NCI-H1436 treated with DMSO at 0.1 percent for 48 hours (cell line): ENCODE data around the gene GTF2F2.

Experiments used
- DNase-seq: peaks from one replicate; lab custom pipeline; 2025; lab: John Stamatoyannopoulos, UW

Gene GTF2F2

DNA sequence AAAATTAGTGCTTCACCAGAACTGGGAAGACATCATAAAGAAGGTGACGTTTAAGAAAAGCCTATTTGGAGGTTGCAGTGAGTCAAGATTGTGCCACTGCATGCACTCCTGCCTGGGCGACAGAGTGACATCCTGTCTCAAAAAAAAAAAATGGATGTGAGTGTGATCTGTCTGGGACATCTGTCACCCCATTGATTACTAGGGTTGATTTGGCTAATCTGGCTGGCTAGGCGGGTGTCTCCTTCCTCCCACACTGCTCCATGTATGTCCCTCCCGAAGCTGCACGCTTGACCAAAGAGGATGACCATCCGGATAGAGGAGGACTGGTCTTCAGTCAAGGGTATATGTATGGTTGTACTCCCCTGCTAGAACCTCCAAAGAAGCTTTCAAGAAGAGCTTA is 2.6 kb downstream of the GTF2F2 start:
- no peak for DNase-seq

DNA sequence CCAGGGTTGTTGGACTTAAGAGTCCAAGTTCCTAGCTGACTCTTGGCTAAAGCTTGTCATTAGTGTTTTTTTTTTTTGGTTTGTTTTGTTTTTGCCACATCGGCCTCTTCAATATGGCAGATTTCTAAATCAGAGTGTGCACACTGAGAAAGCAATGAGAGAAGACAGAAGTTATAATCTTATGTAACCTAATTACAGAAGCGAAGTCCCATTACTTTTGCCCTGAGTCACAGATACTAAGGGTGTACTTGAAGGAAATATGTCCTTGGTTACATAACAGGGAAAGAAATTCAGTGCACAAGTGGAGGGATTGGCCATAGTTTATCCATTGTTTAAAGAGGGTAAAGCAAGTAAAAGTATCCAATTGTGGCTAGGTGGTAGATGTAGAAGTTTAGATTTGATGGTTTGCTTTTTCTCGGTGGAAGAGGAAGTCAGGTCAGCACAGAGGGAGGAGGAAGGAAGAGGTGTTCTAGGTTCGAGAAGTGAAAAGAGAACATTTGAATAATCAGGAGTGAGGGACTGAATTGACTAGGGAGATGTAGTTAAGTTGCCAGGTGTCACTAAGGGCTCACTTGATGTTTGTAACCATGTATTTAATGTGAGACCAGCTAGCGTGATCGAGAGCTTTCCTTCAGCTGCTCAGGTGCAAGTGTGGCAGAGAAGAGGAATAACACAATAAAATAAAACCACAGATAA is 12.2 kb downstream of the GTF2F2 start:
- DNase-seq, result no peak

- DNase-seq, result no peak
These were observed 13.2 kb downstream of the GTF2F2 start for GRCh38 chr13:45133396-45134118.

DNA sequence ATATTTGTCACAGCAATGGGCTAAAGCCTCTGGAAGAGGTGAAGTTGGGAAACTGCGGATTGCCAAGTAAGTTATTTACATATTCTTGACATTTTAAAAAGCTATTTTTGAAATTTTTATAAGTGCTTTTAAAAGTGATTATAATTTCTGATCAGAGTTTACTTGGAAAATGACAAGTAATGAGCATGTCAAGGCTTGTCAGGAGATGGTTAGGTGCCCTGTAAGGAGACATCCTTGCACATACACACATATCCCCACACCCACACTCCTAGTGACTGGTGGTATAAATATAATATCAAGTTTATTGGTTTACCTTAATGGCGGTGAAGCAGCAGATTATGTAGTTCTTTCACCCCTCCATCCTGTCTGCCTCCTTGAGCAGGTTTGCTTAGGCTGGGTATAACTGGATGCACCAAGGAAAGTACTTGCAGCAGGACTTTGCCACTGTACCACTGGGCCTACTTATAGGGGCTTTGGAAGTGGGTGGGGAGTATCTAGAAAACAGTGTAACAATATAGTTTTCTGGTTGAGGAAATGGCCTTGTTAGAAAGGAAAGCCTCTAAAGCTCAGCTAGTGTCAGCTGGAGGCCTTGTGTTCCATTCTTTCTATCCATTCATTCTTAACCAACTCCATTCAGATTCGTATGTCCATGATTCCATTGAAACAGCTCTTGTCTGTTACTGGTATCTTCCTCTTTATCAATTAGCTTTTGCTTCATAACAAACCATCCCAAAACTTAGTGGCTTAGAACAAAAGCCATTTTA is 16.6 kb downstream of the GTF2F2 start:
- no peak for DNase-seq

DNA sequence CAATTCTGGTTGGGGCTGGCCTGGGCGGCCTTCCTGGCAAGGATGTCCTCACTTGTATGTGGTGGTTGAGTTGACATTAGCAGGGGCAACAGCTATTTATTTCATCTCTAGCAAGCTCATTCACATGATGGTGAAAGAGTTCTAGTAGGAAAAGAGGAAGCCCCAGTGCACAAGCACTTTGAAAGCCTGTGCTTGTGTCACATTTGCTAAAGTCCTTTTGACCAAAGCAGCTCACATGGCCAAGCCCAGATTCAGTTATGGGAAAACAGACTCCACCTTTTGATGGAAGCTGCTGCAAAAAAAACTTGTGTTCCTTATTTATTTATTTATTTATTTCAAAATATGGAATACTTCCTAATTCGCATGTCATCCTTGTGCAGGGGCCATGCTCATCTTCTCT is 17.2 kb downstream of the GTF2F2 start:
- DNase-seq, result no peak

DNA sequence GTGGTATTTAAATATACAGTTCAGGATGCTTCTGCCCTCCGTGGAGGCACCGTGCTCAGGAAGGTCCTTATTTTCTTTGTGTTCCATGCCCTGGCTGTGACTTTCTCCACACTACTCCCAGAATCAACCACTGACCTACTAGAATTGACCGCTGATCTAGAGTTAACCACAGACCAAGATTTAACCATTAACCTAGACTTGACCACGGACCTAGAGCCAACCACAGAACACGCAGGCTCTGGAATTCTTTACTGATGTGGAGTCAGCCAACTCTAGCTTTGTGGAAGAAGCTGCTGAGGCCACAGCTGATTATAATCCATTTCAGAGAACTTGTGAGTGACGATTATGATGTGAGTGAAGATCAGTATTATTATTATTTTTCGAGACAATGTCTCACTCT is 18.0 kb downstream of the GTF2F2 start:
- DNase-seq, result no peak

GRCh38 chr13:45141369-45141768 is 21.1 kb downstream of the GTF2F2 start:
- DNase-seq, result no peak

GRCh38 chr13:45142440-45143345 is 22.4 kb downstream of the GTF2F2 start:
- no peak for DNase-seq

DNA sequence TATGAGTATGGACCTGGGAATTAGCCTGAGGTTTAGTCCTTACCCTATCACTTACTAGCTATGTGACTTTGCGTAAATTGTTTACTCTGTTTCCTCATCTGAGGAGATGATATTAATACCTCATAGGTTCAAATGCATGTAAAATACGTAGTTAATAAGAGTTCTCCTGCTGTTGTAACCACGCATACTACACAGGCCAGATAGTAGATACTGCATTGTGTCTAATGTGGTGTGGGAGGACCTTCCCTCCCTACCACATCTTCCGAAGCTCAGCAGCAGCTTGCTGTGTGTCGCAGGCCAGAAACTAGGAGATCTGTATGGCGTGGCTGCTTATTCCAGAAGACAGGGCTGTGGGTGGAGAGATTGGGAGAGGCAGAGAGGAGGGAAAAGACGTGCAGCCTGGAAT is 23.0 kb downstream of the GTF2F2 start:
- no peak for DNase-seq

- DNase-seq, result no peak
These were observed 29.7 kb downstream of the GTF2F2 start for GRCh38 chr13:45149964-45150363.

DNA sequence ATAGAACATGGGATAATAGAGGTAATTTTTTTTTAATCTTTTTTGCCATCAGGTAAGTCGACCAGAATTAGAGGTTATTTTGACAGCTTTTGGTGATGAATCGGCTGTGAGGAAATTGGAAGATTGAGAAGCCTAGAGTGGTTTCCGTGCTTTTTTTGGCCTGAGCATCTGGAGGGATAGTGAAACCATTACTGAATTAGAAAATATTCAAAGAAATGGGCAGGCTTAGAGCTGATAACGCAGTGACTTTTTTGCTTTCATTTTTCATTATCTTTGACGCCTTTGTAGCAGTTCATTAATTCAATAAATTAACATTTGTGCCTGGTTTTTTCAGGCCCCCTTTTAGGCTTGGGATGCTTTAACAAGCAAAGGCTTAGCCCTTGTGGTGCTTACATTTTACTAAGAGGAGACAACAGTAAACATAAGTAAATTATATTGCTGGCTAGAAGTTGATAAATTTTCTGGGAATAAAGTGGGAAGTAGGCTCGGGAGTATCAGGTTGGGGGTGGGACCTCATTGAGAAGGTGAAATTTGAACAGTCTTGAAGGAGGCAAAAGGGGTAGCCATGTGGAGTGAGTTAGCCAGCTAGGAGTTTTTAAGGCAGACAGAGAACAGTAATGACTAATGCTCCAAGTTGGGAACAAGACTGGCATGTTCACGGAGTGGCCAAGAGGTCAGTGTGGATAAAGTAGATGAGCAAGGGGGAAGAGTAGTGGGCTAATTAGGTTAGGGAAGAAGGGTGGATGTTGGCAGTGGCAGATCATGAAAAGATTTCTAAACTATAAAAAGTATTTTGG is 36.5 kb downstream of the GTF2F2 start:
- DNase-seq, result no peak

DNA sequence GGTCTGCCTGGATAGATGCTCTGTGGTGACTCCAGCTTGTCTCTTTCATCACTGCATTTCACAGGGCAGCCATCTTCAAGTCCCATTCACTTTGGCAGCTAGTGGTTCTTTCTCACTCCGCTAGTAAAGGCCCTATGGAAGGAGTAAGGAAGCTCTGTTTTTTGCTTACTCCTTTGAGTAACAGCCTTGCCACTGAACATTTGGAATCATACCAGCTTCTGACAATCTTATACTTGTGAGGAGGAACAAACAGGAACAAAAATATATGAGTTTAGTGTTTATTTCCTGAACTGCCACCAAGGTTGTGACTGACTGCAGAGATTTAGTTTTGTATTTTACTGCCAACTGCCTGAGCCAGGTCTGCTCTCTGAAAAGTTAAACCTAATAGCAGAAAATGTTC is 41.9 kb downstream of the GTF2F2 start:
- no peak for DNase-seq

- DNase-seq, result no peak
These were observed 42.5 kb downstream of the GTF2F2 start for GRCh38 chr13:45162821-45163220.

- no peak for DNase-seq
These were observed 46.5 kb downstream of the GTF2F2 start for GRCh38 chr13:45166858-45167257.

DNA sequence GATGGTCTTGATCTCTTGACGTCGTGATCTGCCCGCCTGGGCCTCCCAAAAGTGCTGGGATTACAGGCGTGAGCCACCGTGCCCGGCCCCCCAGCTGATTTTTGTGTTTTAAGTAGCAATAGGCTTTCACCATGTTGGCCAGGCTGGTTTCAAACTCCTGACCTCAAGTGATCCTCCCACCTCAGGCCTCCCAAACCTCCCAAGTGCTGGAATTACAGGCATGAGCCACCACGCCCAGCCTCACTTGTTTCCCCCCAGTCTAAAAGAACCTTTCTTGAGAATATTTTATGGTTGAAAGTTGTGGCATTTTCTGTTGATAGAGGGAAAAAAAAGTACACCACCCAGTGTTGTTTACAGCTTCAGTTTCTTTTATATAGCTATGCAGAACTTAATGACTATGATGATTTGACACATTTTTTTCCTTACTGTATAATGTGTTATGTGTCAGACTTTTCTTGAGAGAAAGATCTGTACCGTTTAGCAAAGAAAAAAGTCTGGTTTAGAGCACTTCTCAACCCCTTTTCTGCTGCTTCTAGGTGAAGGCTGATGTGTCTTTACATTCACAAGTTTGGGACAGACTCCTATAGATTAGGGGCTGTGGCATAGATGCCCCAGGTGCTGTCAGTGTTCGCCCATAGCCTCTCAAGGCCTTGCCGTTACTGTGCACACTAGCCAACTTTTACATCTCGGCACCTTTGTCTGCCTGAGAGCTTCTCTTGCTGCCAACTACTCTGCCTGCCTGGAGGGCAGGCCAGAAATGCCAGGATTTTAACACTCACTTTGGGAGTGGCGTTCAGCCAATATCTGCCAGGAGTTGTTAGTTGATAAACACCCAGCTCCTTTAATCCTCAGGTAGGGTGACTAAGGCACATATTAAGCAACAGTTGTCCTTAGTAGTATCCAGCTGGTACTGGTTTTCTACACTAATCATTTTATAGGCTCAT is 47.6 kb downstream of the GTF2F2 start:
- DNase-seq, result no peak

GRCh38 chr13:45168555-45168930 is 48.2 kb downstream of the GTF2F2 start:
- DNase-seq, result no peak

- no peak for DNase-seq
These were observed 54.2 kb downstream of the GTF2F2 start for GRCh38 chr13:45174478-45174877.

- DNase-seq, result no peak
These were observed 58.2 kb downstream of the GTF2F2 start for GRCh38 chr13:45178349-45179162.

DNA sequence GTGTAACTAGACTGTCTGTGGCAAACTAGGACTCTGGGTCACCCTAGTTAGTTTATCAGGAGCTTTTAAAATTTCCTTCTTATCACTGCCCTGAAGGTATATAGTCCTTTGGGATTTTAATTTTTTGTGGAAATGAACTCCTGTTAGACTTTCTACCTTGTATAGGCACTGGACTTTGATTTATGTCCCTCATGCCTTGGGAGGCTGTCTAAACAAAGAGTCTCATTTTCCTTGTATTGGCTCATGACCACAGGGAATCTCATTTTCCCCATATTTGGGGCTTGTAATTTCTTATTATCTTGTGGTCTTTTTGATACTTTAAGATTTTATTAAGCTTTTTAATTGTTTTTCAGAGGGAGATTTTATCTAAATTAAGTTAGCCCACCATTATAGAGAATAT is 59.1 kb downstream of the GTF2F2 start:
- no peak for DNase-seq
